GM18909 (cell line): ENCODE data around the gene EML4.
"Not testable (repeated sequence)": the region's sequence is repeated elsewhere in the genome, so short reads cannot be mapped to it uniquely, and the experiment has no call there.

Experiments
- ATAC-seq: cut with Tn5 transposase; IDR thresholded peaks from one replicate; pipeline ENCODE4 v1.9.1; 2021; ENCODE audit warnings: mild to moderate bottlenecking; ENCODE audit not compliant: unreplicated experiment, poor library complexity

EML4 gene

DNA sequence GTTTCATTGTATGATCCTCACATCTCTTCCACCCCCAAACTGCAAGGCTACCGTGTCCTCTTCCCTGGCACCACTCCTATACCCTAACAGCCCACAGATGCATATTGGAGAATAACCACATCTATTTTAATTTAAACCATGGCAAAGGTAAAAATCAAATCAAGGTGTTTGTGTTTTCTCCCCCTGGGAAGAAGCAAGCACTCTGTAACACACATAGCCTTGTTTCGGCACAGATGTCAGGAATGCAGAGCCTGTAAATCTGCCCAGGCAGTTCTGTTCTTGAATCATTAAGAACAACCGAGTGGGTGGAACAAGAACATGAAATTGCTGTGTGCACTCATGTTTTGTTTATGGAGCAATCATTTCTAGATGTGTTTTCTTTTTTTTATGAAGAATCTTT, 198.7 kb downstream of the EML4 start:
- no peak for ATAC-seq

DNA sequence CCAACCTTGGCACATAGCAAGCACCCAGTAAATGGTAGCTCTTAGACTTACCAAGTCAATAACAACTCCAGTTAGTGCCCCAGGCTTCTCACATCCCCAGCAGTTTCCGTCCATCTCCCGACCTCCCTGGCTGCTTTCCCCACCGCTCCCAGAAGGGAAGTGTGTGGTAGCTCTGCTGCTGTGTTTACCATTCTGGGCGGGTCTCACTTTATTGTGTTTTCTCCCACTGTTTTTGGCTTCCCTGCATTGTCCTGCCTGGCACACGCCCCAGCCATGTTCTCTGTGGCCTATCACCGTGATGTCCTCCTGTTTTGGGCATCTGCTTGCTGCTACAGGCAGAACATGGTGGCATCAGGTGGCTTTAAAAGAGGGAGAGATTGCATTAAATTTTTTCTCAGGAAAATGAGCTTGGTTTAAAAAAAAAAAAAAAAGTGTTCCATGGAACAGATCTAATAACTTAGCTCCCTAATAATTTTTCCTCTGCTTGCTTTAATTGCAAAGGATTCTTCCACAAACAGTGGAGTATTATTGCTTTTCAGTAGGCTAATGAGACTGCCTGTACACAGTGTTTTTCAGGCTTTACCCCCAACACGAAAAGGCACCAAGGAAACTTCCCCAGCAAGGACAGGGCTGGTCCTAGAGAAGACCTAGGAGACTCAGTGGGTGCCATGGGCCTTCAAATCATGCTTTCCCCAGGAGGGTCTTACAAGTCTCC, 199.8 kb downstream of the EML4 start:
- ATAC-seq = no peak

DNA sequence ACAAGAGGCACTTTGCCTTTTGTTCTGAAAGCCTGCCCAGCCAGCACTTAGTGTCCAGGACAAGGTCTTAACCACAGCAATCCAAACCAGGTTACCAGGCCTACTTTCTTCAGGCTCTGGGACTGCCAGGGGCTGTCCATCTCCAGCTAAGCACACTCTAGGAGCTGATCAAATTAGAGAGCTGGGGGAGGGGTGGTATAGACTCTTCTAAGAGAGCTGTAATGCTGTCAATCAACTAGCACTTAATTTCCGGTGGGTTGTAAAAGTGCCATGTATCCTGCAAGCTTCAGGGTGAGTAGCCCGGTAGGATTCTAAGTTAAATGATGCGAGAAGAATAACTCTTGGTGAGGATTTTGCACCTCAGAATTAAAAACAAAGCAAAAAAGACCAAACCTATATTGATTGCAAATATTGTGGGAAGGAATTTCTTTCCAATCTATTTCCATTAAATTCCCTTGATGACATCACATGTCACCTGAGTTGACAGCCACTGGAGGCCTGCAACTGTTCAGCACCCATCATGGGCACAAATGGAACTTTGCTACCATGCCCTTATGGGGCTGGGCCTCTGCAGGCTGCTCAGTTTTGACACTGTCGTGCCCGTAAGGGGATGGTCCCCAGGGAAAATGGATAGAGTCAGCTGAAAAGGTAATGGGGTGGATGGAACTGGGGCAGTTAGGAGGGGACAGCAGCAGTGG, 200.5 kb downstream of the EML4 start:
- ATAC-seq = no peak

DNA sequence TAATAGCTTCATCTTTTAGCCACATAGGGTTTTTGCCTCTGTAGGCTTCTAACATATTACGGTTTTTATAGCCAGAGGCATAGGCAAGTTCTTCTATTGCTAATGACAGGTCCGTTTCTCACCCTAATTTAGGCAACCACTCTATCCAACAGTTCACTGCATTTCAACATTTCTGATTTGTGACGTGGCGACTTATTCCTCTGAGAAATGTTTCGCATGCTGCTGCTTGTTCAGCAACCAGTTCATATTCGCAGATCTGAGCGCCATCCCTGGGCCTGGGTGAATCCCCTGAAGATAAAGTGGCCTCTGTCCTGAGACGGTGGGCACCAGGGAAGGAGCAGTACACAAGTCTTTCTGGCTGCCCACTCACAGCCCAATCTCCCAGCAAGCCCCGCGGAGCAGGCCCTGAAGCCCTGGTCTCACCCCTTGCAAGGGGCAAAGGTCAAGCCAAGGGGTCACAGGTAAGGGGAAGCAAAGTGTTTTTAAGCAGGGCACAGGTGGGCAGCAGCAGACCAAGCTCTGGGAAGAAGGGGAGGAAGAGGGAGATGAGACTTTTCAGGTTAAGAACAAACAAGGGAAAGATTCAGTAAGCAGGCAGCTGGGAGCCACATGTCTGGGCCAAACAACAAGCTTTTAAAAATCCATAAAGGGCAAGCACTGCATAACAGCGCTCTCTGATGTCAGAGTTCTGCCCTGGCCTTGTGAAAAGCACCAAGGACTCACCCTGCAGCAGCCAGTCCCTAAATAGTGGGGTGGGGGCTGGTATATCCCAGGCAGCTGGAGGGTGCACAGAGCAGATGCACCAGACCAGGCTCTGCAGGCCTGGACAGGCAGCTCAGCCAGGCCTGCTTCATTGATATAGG, 202.7 kb downstream of the EML4 start:
- ATAC-seq = no peak

DNA sequence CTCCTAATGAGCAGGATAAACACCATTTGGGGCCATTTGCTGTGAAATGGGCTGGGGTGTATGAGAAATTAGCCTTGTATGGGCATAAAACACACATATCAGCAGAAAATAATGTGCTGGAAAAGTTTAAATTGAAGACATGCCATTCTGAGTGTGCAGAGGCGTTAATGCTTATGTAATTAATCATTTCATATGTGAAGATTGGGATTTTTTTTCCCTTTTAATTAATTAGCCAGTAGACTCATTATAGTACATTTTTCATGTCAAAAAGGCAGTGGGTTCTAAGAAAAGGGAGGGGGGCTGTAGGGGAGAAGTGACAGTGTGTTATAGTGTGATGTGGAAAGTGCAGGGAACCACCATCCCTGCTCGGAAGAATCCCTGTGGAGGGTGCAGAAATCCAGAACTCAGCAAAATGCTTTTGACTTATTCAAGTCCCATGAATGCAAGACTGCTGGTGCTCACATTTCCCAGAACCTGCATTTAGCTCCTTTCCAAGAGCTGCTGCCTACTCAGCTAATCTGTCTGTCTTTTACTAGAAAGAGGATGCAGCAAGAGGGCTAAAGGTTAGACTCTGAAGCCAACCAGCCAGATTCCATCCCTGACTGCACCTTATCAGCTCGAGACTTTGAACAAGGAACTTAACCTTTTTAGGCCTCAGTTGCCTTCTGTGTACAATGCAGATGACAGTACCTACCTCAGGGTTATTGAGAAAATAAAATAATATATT, 203.5 kb downstream of the EML4 start:
- ATAC-seq = no peak

DNA sequence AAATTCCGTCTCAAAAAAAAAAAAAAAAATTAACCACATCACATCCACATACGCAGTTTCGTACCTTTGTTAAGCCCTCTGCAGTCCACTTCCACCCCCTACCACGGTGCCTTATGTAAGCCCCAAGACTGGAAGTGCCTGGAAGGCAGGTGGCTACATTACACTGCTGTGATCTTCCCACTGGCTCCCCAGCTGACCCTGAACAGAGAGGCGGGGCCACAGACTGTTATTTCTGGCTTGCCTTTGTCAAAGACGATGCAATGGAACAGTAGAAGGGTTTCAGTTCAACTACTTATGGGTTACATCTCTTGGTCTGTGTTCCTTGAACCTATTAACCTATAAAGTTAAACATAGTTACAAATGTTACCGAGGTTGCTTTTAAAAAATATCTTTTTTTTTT, 207.6 kb downstream of the EML4 start:
- ATAC-seq = no peak

DNA sequence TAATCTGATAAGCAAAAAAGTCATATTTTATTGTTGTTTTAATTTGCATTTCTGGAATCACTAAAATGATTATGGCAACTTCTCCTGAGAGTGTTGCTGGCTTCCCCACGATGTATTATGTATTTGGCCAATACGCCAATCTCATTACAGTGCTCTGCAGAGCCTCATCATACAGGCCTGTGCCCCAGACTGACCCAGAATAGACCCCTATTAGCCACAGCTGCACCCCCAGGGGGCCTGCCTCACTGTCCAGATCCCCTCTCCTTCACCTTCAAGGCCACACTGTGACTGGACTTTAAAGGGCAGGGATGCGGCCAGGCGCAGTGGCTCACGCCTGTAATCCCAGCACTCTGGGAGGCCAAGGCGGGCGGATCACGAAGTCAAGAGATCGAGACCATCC, 209.3 kb downstream of the EML4 start:
- no peak for ATAC-seq

DNA sequence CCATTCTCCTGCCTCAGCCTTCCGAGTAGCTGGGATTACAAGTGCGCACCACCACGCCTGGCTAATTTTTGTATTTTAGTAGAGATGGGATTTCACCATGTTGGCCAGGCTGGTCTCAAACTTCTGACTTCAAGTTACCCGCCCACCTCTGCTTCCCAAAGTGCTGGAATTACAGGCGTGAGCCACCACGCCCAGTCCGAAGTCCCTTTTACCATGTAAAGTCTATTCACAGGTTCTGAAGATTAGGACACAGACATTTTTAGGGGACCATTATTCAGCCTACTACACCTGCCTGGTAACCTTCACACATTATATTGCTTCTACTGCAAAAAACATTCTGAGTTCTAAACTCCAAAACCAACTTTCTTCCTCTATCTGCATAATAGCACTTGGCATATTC, 210.9 kb downstream of the EML4 start:
- ATAC-seq = not testable (repeated sequence)

DNA sequence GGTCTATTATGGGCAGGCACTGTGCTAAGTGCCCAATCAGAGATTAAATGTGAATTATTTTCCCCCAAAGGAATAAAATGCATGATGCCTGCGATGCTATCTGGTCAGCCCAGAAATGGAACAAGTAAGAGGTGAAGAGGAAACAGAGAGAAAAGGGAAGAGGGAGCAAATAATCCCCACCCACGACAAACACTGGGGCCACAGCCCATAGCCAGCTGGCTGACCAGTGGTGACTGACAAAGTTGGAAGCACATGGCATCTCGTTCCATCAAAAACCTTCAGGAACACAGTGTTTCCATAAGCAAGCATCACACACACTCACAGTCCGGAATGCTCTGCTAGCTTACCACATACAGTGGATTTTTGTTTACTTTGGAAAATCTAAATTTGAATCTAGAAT, 213.0 kb downstream of the EML4 start:
- ATAC-seq = no peak
